ENCODE measurements around the gene CDK5RAP1.
"Not testable (repeated sequence)": the region's sequence is repeated elsewhere in the genome, so short reads cannot be mapped to it uniquely, and the experiment has no call there.

CDK5RAP1 gene

DNA sequence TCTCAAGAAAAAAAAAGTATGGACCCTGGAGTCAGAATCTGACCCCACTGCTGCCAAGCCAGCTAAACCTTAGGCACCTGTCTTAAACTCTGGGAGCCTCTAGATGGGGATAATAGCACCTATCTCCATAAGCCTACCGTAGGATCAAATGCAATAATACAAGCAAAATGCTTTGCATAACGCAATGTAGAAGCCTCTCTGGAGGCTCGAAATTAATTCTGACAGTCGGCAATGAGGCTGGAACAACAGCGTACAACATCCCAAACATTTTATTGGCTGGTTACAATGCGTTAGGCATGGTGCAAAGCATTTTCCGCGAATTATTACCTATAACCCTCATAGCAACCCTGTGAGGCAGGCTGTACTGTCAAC lies 521 bp downstream of the CDK5RAP1 start:
- peak; percentile 46 for DNase-seq (ENCODE audit: extremely low spot score)
- ChIA-PET CTCF (interaction anchor here (1.0 to 4.2 kb wide), 3 partner anchors 11 to 266 kb away, joined by 3 to 16 read pairs (median 14); partner anchors contain the start of gene ACTL10), POLR2A (interaction anchor here (0.5 to 0.9 kb wide), 2 partner anchors 21 to 31 kb away, joined by 3 read pairs; no protein-coding TSS in a partner anchor)
- TF ChIP-seq, protein P1, sequence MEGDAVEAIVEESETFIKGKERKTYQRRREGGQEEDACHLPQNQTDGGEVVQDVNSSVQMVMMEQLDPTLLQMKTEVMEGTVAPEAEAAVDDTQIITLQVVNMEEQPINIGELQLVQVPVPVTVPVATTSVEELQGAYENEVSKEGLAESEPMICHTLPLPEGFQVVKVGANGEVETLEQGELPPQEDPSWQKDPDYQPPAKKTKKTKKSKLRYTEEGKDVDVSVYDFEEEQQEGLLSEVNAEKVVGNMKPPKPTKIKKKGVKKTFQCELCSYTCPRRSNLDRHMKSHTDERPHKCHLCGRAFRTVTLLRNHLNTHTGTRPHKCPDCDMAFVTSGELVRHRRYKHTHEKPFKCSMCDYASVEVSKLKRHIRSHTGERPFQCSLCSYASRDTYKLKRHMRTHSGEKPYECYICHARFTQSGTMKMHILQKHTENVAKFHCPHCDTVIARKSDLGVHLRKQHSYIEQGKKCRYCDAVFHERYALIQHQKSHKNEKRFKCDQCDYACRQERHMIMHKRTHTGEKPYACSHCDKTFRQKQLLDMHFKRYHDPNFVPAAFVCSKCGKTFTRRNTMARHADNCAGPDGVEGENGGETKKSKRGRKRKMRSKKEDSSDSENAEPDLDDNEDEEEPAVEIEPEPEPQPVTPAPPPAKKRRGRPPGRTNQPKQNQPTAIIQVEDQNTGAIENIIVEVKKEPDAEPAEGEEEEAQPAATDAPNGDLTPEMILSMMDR (IDR thresholded peaks at IDR 0.05; ENCODE audit: control extremely low read depth, extremely low read depth, low read depth, missing control alignments): peak; percentile 15

DNA sequence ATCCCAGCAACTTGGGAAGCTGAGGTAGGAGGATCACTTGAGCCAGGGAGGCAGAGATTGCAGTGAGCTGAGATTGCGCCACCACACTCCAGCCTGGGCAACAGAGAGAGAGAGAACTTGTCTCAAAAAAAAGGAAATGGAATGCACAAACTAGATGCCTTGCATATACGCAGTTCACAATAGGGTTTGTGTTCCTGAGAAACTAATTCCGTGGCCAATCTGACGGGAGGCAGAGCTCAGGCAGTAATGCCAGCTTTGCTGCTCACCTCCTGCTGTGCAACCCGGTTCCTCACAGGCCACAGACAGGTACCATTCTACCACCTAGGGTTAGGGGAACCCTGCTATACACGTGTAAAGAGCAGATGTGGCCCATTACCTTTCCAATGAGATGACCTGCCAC lies 1.4 kb downstream of the CDK5RAP1 start:
- ChIA-PET POLR2A (no interaction called here), CTCF (interaction anchor here (1.2 to 4.2 kb wide), 2 partner anchors 8 to 12 kb away, joined by 3 to 14 read pairs; no protein-coding TSS in a partner anchor)
- TF ChIP-seq, protein P1 (IDR thresholded peaks at IDR 0.05; ENCODE audit: control extremely low read depth, extremely low read depth, low read depth, missing control alignments): no peak
- no peak for DNase-seq (ENCODE audit: extremely low spot score)

DNA sequence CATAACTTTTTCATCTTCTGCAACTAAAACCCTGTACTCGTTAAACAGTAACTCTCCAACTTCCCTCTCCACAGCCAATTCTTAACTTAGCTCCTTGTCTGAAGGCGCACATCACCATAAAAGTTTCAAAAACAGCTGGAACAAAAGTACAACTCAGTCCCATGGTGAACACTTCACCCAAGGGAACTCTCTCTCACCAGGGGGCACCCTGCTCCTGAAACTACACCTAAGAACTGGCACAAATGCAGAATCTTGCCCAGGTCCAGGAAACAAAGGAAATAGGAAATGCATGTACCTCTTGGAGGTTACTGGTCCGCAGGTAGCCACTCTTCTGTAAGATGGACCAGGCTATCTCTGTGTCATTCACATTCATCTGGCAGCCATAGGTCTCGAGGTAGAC lies 6.6 kb downstream of the CDK5RAP1 start:
- ChIA-PET CTCF (no interaction called here), POLR2A (no interaction called here)
- TF ChIP-seq, protein P1 (IDR thresholded peaks at IDR 0.05; ENCODE audit: control extremely low read depth, extremely low read depth, low read depth, missing control alignments): peak; percentile 4
- DNase-seq (ENCODE audit: extremely low spot score): no peak

DNA sequence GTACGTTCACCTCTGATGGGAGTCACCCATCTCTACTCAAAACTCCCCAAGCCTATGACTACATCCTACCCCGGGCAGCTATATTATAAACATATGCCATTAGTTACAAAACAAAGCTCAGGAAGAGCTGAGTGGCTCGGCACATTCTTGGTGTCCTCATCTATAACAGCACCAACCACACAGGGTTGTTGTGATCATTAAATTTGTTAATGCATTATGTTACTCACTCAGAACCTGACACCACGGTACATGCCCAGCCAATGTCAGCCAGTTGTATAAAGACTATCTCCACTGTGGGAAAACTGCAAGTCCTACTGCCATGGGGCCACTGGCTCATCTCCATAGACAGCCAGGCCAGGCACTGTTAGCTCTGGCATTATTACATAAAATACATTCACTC lies 7.7 kb downstream of the CDK5RAP1 start:
- TF ChIP-seq, protein P1 (IDR thresholded peaks at IDR 0.05; ENCODE audit: control extremely low read depth, extremely low read depth, low read depth, missing control alignments): no peak
- no peak for DNase-seq (ENCODE audit: extremely low spot score)
- ChIA-PET CTCF (interaction anchor here (1.1 kb wide), 1 partner anchor 17 kb away, joined by 4 read pairs; no protein-coding TSS in a partner anchor), POLR2A (no interaction called here)

DNA sequence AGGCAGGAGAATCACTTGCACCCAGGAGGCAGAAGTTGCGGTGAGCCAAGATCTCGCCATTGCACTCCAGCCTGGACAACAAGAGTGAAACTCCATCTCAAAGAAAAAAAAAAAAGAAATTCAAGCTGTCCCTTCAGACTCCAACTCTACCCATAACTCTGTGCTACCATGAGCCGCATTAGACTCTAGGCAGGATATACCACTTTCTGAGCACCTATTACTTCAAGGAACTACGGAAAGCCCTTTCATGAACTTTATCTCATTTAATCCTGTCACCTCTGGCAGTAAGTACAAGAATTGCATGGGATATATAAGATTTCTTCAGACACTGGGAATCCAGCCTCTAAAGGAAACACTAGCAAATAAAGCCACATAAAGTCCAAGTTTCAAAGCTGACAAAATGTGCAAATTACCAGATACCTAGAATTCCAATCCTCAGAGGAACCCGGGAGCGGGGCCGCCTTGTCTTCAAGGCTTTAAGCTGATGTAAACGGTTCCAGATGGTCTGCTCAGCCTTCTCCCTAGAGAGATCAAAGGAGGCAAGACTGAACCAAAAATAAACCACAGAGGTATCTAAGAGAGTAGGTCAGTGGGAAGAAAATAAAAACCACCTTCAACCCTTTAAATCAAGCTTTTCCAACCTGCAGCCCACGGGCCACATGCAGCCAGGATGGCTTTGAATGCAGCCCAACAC lies 9.4 kb downstream of the CDK5RAP1 start:
- ChIA-PET CTCF (interaction anchor here (1.5 to 1.7 kb wide), 2 partner anchors 15 to 16 kb away, joined by 4 to 5 read pairs; no protein-coding TSS in a partner anchor), POLR2A (no interaction called here)
- DNase-seq (ENCODE audit: extremely low spot score): no peak
- TF ChIP-seq, protein P1 (IDR thresholded peaks at IDR 0.05; ENCODE audit: control extremely low read depth, extremely low read depth, low read depth, missing control alignments): no peak

DNA sequence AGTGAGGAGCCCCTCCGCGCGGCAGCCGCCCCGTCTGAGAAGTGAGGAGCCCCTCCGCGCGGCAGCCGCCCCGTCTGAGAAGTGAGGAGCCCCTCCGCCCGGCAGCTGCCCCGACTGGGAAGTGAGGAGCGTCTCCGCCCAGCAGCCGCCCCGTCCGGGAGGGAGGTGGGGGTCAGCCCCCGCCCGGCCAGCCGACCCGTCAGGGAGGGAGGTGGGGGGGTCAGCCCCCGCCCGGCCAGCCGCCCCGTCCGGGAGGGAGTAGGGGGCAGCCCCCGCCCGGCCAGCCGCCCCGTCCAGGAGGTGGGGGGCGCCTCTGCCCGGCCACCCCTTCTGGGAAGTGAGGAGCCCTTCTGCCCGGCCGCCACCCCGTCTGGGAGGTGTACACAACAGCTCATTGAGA lies 12.0 kb downstream of the CDK5RAP1 start:
- POLR2A ChIA-PET; CTCF ChIA-PET; DNase-seq (ENCODE audit: extremely low spot score): not testable (repeated sequence)

DNA sequence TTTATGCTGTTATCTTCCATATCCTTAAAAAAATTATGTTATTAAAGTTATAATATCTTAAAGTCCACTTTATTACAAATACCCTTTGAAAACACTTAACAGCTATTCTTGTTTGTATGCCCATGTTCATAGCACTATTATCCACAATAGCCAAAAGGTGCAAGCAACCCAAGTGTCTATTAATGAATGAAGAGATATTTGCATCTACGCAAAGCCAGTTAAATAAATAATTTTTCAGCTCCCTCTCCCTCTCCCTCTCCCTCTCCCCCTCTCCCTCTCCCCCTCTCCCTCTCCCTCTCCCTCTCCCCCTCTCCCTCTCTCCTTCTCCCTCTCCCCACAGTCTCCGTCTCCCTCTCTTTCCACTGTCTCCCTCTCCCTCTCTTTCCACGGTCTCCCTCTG lies 13.1 kb downstream of the CDK5RAP1 start:
- POLR2A ChIA-PET: no interaction called here
- DNase-seq (ENCODE audit: extremely low spot score): no peak
- TF ChIP-seq, protein P1 (IDR thresholded peaks at IDR 0.05; ENCODE audit: control extremely low read depth, extremely low read depth, low read depth, missing control alignments): no peak
- CTCF ChIA-PET: no interaction called here

Data from GM10248 (cell line).